ENCODE results near the gene SOX5. TPM values are rescaled to one million over a fixed set of nuclear protein-coding genes. Genes with fewer than 3 reads are reported as not detected.

Gene SOX5
- total and polyA plus RNA-seq, 2 experiments from 2014 or later = 1.0 to 4.7 TPM

GRCh38 chr12:23831739-23832138, 117.7 kb downstream of the SOX5 start:
- Histone ChIP-seq H3F3A (replicated peaks; ENCODE audit: low read depth) (no peaks in the 10 kb centered on the region), H2AFZ (no peak overlapping the region), H3K9me2 (ENCODE audit: insufficient read depth) (no peaks in the 10 kb centered on the region), H3K4me3 (no peak overlapping the region), H3K79me2 (replicated peaks; ENCODE audit: insufficient read depth) (no peaks in the 10 kb centered on the region), H3K4me1 (ENCODE audit: insufficient read depth) (peaks cover 10% of the 10 kb centered on the region), H3K4me2 (no peak overlapping the region), H4K20me1 (replicated peaks; ENCODE audit: insufficient read depth) (no peaks in the 10 kb centered on the region), H3K27me3 (ENCODE audit: insufficient read depth) (no peaks in the 10 kb centered on the region), H3K27ac (ENCODE audit: low read depth) (no peak overlapping the region), H3K36me3 (ENCODE audit: insufficient read depth) (no peaks in the 10 kb centered on the region)
- no peak overlapping the region for H3K4me3 Mint-ChIP-seq
- ATAC-seq = no peak
- peaks cover 20% of the 10 kb centered on the region for H3K4me1 Mint-ChIP-seq
- H3K27ac Mint-ChIP-seq = peak overlapping the region; percentile 80
- no peaks in the 10 kb centered on the region for H3K27me3 Mint-ChIP-seq (ENCODE audit: insufficient read depth, low read depth, poor library complexity)
- DNase-seq (ENCODE audit: low spot score) = no peak
- no peaks in the 10 kb centered on the region for H3K9me3 Mint-ChIP-seq
- TF ChIP-seq JUNB (IDR thresholded peaks at IDR 0.05; ENCODE audit: unreplicated experiment) = no peak
- no peak for TF ChIP-seq REST (IDR thresholded peaks at IDR 0.05; ENCODE audit: unreplicated experiment)
- no peak for TF ChIP-seq CREB1 (CRISPR knock-in tag; IDR thresholded peaks at IDR 0.05; ENCODE audit: low read depth)
- TF ChIP-seq EZH2 (IDR thresholded peaks at IDR 0.05; ENCODE audit: low read depth, unreplicated experiment) = no peak
- TF ChIP-seq ETS1 (IDR thresholded peaks at IDR 0.05) = no peak
- H3K36me3 Mint-ChIP-seq (ENCODE audit: low read depth) = no peaks in the 10 kb centered on the region

- Histone ChIP-seq H3K4me2 (no peak overlapping the region), H3K27me3 (ENCODE audit: insufficient read depth) (no peaks in the 10 kb centered on the region), H2AFZ (no peak overlapping the region), H3K36me3 (ENCODE audit: insufficient read depth) (no peaks in the 10 kb centered on the region), H3K4me1 (ENCODE audit: insufficient read depth) (peaks cover 4% of the 10 kb centered on the region; the same call in 1 of the 2 replicates), H3K27ac (ENCODE audit: low read depth) (no peak overlapping the region), H3K9me2 (ENCODE audit: insufficient read depth) (no peaks in the 10 kb centered on the region), H4K20me1 (replicated peaks; ENCODE audit: insufficient read depth) (no peaks in the 10 kb centered on the region), H3K79me2 (replicated peaks; ENCODE audit: insufficient read depth) (no peaks in the 10 kb centered on the region), H3F3A (replicated peaks; ENCODE audit: low read depth) (no peaks in the 10 kb centered on the region), H3K4me3 (no peak overlapping the region)
- Mint-ChIP-seq H3K27me3 (ENCODE audit: insufficient read depth, low read depth, poor library complexity) (no peaks in the 10 kb centered on the region), H3K9me3 (no peaks in the 10 kb centered on the region), H3K36me3 (ENCODE audit: low read depth) (no peaks in the 10 kb centered on the region), H3K4me3 (no peak overlapping the region), H3K27ac (no peak overlapping the region), H3K4me1 (peaks cover 17% of the 10 kb centered on the region)
- TF ChIP-seq ZNF331 (CRISPR knock-in tag; IDR thresholded peaks at IDR 0.05; ENCODE audit: low read depth) = no peak
- TF ChIP-seq CREB1 (CRISPR knock-in tag; IDR thresholded peaks at IDR 0.05; ENCODE audit: low read depth) = no peak
- TF ChIP-seq EZH2 (IDR thresholded peaks at IDR 0.05; ENCODE audit: low read depth, unreplicated experiment) = no peak
- TF ChIP-seq POLR2AphosphoS5 (IDR thresholded peaks at IDR 0.05; ENCODE audit: low read depth) = no peak
- TF ChIP-seq JUNB (IDR thresholded peaks at IDR 0.05; ENCODE audit: unreplicated experiment) = no peak
- TF ChIP-seq REST (IDR thresholded peaks at IDR 0.05; ENCODE audit: unreplicated experiment) = no peak
- no peak for TF ChIP-seq CTCF (conservative IDR thresholded peaks at IDR 0.05; ENCODE audit: low read depth in 2 of 2)
- ATAC-seq (peak; percentile 26; the same call in 1 of the 3 replicates), DNase-seq (ENCODE audit: low spot score) (no peak)
Measured at GRCh38 chr12:23830210-23830609, 119.3 kb downstream of the SOX5 start.
